Measurements from ENCODE around the gene LGALS7B. TPM values are rescaled to one million over a fixed set of nuclear protein-coding genes. Genes with fewer than 3 reads are reported as not detected.
A peak's percentile ranks its signal among the peaks of the same experiment; 100 is the strongest.
"Not testable (repeated sequence)": the region's sequence is repeated elsewhere in the genome, so short reads cannot be mapped to it uniquely, and the experiment has no call there.

The LGALS7B gene
- total RNA-seq, 1 donor from 2014 or later, result 139 TPM

DNA sequence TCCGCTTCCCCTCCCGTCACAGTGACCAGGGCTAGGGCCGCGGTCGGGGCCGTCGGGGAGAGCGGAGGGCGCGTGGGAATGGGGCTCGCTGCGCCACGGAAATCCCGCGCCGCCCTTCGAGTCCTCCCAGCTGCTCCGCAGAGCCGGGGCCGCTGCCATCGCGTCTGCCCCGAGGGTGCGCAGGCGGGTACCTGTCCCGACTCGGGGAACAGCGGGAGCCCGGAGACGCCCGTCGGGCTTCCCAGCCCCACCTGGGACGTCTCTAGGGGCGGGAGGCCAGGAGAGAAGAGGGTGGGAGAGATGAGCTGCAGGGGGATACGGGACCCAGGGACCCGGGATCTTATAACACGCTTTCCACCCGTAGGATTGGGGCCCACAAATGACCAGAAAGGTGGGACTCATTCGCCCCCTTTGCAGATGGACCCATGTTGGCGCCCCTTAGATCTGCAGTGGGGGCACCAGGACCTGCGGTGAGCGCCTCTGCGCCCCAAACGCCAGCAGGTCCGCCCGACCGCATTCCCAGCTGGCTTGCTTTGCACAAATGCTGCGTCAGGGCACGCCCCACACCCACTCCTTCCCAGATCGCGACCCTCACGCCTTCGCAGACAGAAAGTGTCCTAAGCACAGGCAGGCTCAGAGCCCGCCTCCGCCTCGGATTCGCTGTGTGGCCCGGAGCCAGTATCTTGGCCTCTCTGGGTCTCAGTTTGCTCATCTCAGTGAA, 18.6 kb upstream of the LGALS7B start:
- not testable (repeated sequence) for DNase-seq (ENCODE audit: low spot score)

DNA sequence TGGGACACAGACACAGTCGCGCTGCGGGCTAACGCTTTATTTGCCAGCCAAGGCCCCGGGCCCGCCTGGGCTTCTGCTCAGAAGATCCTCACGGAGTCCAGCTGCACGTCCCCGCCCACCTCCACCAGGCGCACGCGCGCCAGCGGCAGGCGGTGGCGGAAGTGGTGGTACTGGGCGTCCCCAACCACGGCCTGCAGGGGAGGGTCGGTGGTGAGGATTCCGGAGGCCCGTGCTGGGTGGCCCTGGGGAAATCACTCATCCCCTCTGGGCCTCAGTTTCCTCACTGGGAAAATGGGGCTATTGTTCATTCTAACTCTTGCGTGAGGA, 18.1 kb upstream of the LGALS7B start:
- not testable (repeated sequence) for DNase-seq (ENCODE audit: low spot score)

DNA sequence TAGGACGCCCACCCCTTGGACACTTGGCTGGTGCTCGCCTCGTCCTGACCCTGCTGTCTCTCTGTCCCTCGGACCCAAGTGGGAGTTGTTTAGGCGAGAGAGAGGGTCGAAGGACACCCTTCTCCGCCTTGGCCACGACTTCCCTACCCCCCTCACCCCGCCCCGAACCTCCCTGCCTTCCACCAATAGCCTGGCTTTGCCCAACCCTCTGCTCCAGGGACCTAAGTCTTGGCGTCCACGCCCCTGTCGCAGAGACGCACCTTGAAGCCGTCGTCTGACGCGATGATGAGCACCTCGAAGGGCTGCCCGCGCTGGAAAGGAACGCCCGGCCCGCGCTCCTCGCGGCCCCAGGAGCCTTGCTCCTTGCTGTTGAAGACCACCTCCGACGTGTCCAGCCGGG, 17.4 kb upstream of the LGALS7B start:
- not testable (repeated sequence) for DNase-seq (ENCODE audit: low spot score)

DNA sequence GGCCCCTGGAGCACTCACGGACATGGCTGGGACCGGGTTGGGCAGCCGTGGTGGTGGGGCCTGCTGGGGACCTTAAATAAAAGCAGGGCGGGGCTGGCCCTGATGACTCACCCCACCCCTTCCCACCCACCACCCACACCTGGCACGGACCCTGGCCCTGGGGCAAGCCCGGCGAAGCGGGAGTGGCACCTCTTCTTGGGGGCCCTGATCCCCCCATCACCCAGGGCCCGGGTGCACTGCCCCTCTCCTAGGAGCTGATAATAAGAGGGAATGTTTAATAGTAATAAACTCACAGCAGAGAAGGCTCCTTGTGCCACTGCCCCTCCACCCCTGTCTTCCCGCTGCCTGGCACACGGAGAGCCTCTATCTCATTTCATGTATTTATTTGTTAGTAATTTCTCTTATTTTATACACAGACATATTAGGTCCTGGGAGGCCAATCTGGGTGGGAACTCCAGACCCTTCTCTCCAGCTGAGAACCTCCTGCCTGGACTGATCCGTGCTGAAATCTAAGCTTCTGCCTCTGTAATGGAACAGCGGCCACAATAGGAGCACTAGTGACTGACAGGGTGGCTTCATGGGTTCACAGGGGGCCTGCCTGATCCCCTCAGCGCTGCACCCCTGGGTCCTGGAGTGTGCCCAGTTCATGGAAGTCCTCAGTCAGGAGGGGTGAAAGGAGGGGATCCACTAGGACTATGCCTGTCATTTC, 15.4 kb upstream of the LGALS7B start, which contains the start of gene LGALS7:
LGALS7 (minus strand) TSS at position 49 of the 709 bp plus-strand sequence; CDS start at position 24, 25 bp downstream.
- DNase-seq (ENCODE audit: low spot score), result no peak

DNA sequence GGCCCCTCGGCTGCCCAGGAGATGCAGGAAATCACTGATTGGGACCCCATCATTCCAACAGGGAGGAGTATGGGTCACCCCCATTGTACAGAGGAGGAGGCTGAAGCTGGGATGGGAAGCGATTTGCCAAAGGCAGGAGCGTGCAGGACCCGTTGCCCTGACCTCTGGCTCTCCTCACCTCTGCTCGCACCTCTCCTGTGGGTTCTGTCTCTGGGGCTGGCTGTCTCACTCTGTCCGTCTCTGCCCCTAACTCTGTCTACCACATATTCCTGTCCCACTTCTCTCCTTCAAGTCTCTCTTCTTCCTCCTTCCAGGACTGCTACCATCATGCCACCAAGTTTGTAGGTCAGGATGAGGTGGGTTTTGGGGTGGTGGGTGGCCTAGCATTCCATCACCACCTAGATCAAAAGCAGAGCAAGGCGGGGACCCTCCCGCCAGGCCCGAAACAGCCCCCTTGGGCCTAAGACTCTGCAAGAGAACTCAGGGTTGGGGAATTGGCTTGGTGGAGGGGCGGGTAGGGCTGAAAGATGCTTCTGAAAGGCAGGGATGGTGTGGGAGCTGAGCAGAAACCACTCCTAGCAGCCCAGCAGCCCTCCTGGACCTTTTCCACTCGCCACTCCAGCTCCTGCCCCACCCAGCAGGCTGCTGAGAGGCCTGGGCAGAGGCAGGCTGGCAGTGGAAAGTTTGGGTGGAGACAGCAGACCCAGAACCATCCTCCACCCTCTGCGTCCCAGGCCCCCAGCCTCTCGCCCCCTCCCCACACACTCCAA, 14.6 kb upstream of the LGALS7B start:
- DNase-seq (ENCODE audit: low spot score), result no peak

DNA sequence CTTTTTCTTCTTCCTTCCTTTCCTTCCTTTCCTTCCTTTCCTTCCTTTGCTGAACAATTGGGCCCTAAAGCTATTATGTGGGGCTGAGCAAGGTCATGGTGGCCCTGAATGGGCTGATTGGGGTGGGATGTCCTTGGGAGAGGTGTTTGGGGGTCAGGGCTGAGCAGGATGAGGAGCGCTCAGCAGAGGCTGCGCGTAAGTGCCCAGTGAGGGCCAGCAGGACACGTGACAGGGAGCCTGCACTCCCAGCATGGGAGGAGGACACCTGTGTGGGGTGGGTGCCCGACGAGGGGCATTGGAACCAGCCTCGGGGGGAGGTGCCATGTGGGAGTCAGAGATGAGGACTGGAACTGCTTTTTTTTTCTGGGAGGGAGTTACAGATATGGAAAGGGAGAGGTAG, 10.3 kb upstream of the LGALS7B start:
- DNase-seq (ENCODE audit: low spot score), result no peak

DNA sequence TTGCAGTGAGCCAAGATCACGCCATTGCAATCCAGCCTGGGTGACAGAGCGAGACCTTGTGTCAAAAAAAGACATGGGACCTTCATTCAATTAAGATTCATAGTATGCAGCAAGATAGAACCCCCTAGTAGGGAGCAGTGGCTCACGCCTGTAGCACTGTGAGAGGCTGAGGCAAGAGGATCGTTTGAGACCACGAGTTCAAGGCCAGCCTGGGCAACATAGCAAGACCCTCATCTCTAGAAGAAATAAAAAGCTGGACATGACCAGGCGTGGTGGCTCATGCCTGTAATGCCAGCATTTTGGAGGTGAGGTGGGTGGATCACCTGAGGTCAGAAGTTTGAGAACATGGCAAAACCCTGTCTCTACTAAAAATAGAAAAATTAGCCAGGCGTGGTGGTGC, 8.6 kb upstream of the LGALS7B start:
- no peak for DNase-seq (ENCODE audit: low spot score)

DNA sequence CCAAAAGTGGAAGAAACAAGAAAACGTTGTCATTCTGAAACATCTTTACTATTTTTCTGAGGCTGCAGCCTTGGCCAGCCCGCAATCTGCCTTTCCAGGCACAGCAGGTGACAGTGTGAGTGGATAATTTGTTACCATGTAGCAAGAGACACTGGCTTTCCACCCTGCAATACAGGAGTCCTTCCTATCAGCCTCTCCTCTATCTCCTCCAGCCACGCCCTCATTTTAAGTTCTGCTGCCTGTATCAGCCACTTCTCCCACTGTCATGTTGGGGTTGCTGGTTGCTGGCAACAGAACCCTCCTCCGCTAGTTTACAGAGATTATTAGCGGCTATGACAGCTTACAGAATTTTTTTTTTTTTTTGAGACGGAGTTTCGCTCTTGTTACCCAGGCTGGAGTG, 7.9 kb upstream of the LGALS7B start:
- DNase-seq (ENCODE audit: low spot score), result no peak

DNA sequence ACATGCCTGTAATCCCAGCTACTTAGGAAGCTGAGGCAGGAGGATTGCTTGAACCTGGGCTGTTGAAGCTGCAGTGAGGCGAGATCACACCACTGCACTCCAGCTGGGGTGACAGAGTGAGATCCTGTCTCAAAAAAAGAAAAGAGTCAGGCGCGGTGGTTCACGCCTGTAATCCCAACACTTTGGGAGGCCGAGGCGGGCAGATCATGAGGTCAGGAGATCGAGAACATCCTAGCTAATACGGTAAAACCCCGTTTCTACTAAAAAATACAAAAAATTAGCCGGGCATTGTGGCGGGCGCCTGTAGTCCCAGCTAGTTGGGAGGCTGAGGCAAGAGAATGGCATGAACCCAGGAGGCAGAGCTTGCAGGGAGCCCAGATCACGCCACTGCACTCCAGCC, 6.8 kb upstream of the LGALS7B start:
- not testable (repeated sequence) for DNase-seq (ENCODE audit: low spot score)

DNA sequence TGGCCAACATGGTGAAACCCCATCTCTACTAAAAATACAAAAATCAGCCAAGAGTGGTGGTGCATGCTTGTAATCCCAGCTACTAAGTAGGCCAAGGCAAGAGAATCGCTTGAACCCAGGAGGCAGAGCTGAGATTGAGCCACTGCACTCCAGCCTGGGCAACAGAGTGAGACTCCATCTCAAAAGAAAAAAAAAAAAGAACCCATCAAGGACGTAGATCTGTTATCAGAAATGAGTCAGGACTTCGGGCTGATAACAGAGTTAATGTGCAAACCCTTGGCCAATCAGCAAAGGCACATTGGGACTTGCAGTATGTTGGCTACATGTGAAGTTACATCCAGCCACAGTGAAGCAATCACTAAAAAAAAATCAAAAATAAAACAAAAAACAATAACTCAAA, 4.8 kb upstream of the LGALS7B start:
- no peak for DNase-seq (ENCODE audit: low spot score)

DNA sequence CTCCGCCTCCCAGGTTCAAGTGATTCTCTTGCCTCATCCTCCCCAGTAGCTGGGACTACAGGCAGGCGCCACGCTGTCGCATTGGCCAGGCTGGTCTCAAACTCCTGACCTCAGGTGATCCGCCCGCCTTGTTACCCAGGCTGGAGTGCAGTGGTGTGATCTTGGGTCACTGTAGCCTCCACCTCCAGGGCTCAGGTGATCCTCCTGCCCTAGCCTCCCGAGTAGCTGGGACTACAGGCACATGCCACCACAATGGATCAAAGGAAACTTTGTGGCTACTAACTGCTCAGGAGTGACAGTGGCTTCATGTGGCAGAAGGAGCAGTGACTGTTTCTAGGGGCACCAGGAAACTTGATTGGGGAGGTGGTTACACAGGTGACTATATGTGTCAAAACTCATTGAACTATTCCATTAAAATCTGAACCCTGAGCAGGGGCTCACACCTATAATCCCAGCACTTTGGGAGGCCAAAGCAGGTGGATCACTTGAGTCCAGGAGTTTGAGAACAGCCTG, 3.8 kb upstream of the LGALS7B start:
- DNase-seq (ENCODE audit: low spot score), result no peak

DNA sequence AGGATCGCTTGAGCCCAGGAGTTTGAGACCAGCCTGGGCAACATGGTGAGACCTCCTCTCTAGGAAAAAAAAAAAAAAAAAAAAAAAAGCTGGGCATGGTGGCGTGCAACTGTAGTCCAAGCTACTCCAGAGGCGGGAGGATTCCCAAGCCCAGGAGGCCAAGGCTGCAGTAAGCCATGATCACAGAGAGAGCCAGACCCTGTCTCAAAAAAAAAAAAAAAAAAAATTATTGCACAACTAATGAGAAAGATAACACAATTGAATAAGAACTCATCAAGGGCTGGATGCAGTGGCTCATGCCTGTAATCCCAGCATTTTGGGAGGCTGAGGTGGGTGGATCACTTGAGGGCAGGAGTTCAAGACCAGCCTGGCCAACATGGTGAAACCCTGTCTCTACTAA, 2.9 kb upstream of the LGALS7B start:
- DNase-seq (ENCODE audit: low spot score), result not testable (repeated sequence)

DNA sequence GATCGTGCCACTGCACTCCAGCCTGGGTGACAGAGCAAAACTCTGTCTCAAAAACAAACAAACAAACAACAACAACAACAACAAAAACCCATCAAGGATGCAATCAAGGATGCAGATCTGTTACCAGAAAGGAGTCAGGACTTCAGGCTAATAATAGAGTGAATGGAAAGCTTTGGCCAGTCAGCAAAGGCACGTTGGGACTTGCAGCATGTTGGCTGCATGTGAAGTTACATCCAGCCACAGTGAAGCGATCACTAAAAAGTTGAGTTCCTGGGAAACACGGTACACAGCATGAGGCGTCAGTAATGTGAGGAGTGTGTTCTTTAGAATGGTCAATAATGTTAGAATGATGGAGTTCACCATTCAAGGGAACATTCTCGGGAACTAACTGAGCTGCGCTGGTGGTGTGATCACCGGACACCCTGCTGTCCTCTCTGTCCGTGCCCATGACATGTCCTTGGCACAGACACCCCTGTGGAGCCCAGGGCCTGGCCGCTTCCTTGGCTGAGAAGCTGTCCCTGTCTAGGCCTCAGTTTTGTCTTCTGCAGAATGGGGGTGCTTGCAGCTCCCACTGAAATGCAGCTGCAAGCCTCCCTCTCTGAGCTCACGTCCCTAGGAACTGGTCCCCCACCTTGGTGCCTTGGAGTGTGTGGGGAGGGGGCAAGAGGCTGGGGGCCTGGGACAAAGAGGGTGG, 2.3 kb upstream of the LGALS7B start:
- DNase-seq (ENCODE audit: low spot score), result peak; percentile 42

DNA sequence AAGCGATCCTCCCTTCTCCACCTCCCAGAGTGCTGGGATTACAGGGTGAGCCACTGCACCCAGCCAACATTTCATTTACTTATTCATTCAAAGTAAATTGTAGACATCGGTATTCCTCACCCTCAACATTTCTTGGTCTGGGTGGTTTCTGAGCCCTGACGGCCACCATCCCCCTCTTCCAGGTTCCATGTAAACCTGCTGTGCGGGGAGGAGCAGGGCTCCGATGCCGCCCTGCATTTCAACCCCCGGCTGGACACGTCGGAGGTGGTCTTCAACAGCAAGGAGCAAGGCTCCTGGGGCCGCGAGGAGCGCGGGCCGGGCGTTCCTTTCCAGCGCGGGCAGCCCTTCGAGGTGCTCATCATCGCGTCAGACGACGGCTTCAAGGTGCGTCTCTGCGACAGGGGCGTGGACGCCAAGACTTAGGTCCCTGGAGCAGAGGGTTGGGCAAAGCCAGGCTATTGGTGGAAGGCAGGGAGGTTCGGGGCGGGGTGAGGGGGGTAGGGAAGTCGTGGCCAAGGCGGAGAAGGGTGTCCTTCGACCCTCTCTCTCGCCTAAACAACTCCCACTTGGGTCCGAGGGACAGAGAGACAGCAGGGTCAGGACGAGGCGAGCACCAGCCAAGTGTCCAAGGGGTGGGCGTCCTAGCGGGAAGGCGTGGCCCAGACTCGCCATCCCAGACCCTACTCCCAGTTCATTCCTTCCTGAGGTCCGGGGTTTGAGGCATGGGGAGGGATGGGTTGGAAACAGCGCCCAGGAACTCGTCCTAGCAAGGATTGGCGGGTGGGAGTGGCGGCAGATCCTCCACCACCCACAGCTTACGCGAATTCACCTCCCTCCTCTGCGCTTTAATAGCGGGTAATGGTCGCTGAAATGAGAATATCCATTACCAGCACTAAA, 1.8 kb downstream of the LGALS7B start:
- DNase-seq (ENCODE audit: low spot score), result not testable (repeated sequence)

DNA sequence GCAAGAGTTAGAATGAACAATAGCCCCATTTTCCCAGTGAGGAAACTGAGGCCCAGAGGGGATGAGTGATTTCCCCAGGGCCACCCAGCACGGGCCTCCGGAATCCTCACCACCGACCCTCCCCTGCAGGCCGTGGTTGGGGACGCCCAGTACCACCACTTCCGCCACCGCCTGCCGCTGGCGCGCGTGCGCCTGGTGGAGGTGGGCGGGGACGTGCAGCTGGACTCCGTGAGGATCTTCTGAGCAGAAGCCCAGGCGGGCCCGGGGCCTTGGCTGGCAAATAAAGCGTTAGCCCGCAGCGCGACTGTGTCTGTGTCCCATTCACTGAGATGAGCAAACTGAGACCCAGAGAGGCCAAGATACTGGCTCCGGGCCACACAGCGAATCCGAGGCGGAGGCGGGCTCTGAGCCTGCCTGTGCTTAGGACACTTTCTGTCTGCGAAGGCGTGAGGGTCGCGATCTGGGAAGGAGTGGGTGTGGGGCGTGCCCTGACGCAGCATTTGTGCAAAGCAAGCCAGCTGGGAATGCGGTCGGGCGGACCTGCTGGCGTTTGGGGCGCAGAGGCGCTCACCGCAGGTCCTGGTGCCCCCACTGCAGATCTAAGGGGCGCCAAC, 2.6 kb downstream of the LGALS7B start:
- not testable (repeated sequence) for DNase-seq (ENCODE audit: low spot score)

DNA sequence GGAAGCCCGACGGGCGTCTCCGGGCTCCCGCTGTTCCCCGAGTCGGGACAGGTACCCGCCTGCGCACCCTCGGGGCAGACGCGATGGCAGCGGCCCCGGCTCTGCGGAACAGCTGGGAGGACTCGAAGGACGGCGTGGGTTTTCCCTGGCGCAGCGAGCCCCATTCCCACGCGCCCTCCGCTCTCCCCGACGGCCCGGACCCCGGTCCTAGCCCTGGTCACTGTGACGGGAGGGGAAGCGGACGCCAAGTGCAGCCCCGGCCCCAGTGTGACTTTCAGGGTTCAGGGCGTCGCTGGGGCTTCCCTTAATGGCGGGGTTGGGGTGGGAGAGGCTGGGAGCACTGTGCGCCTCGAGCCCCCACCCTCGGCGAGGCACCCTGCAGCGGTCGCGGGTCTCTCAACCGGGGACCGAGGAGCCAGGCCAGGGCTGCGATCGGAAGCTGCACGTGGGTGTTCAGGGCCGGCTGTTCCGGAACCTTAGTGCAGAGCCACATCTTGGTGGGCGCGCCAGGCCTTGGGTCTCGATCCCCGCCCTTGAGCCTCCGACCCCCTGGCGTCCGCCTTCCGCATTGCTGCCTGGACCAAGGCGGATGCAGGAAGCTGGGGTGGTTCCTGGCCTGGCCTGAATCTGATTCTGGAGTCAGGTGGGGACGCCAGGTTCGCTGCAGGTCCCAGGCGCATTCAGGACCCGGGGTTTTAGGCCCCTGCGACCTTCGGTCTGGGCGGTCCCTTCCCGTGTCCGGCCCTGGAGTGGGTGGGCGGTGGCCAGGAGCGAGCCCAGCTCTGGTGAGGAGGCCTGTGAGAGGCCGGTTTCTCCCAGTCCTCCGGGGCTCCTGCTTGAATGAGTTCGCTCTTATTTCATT, 3.5 kb downstream of the LGALS7B start:
- DNase-seq (ENCODE audit: low spot score), result peak; percentile 41

DNA sequence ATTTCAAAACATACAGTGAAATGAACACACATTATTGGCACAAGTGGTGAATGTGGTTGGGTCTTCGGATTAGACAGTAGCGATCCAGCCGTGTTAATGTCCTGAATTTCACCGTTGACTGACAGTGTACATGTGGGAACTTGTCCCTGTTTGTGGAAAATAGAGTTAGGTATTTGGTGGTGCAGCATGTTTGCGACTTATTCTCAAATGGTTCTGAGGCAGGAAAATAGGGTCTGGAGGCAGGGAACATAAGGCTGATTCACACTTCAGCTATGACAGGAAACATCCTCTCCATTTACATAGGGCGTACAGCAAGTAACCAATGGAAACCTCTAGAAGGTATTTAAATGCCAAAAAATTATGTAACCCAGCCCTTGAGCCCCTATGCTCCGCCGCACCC, 4.2 kb downstream of the LGALS7B start:
- DNase-seq (ENCODE audit: low spot score), result peak; percentile 49

DNA sequence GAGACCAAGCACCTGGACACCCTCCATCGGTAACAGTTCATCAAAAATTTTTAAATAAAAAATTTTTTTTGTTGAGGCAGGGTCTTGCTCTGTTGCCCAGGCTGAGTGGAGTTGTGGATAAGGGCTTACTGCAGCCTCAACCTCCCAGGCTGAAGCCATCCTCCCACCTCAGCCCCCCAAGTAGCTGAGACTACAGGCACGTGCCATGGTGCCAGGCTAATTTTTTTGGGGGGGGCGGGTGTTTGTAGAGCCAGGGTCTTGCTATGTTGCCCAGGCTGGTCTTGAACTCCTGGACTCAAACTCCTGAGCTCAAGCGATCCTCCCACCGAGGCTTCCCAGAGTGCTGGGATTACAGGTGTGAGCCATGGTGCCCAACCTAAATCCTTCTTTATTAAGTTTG, 4.7 kb downstream of the LGALS7B start:
- DNase-seq (ENCODE audit: low spot score), result no peak

DNA sequence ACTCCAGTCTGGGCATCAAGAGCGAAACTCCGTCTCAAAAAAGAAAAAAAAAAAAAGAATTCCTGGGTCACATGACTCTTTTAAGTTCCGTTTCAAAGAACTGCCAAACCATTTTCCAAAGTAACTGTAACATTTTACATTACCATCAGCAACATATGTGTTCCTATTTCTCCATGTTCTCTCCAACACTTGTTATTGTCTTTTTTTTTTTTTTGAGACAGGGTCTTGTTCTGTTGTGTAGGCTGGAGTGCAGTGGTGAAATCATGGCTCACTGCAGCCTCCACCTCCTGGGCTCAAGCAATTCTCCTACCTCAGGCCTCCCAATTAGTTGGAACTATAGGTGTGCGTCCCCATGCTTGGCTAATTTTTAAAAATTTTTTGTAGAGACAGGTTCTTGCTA, 6.5 kb downstream of the LGALS7B start:
- DNase-seq (ENCODE audit: low spot score), result no peak

Data from umbilical cord (tissue), 2 donors.